Osteoblast (primary cell): ENCODE data around the gene SORCS1. TPM values are rescaled to one million over a fixed set of nuclear protein-coding genes. Genes with fewer than 3 reads are reported as not detected.

Source experiments
- DNase-seq: peaks from one replicate; pipeline ENCODE4 v3.0.0; 2011; ENCODE audit warnings: low spot score, mixed read lengths; ENCODE audit not compliant: insufficient read length; ENCODE audit errors: missing footprints
- H2AFZ ChIP-seq: 2 replicates; pipeline ENCODE4 v1.6.0; 2011; ENCODE audit warnings: mild to moderate bottlenecking, low read length
- H3K27ac ChIP-seq: 2 replicates; pipeline ENCODE4 v1.5.1; 2011; ENCODE audit warnings: mild to moderate bottlenecking, low read depth, low read length, moderate library complexity
- H3K27me3 ChIP-seq: 2 replicates; pipeline ENCODE4 v1.6.0; 2012; ENCODE audit warnings: mild to moderate bottlenecking, control low read depth, inconsistent platforms, low read length, moderate library complexity; ENCODE audit not compliant: insufficient read depth
- H3K36me3 ChIP-seq: 2 replicates; pipeline ENCODE4 v1.5.1; 2011; ENCODE audit warnings: mild to moderate bottlenecking, low read length, control low read depth, moderate library complexity; ENCODE audit not compliant: insufficient read depth
- H3K4me1 ChIP-seq: 2 replicates; pipeline ENCODE4 v1.5.1; 2011; ENCODE audit warnings: mild to moderate bottlenecking, low read length, control low read depth, moderate library complexity; ENCODE audit not compliant: insufficient read depth
- H3K4me2 ChIP-seq: 2 replicates; pipeline ENCODE4 v1.6.0; 2011; ENCODE audit warnings: mild to moderate bottlenecking, low read length; ENCODE audit not compliant: insufficient read depth
- H3K4me3 ChIP-seq: fragments of 200-600 bp; sonication (generic); 3 replicates; pipeline ENCODE4 v1.5.1; 2012; ENCODE audit warnings: mild to moderate bottlenecking, low read length, inconsistent platforms; ENCODE audit not compliant: insufficient read depth
- H3K79me2 ChIP-seq: 2 replicates; pipeline ENCODE4 v1.6.0; 2012; ENCODE audit warnings: mild to moderate bottlenecking, low read length, control low read depth, inconsistent platforms; ENCODE audit not compliant: insufficient read depth
- H3K9me3 ChIP-seq: 2 replicates; pipeline ENCODE4 v1.5.1; 2011; ENCODE audit warnings: low read depth, low read length, control low read depth
- H4K20me1 ChIP-seq: 2 replicates; pipeline ENCODE4 v1.6.0; 2012; ENCODE audit warnings: mild to moderate bottlenecking, low read length, control low read depth; ENCODE audit not compliant: insufficient read depth
- CTCF ChIP-seq: IDR thresholded peaks from 2 replicates; pipeline ENCODE4 v1.5.1; 2011; ENCODE audit warnings: mild to moderate bottlenecking, low read depth, low read length, moderate library complexity; ENCODE audit errors: extremely low read depth
- total RNA-seq: library from RNA; depleted of rRNA; stranded (reverse); fragments of >200 nt; gene quantifications from 2 replicates; pipeline ENCODE4 v1.2.3, GENCODE V29; 2012

SORCS1 gene
- total RNA-seq, 1 donor, result not detected

DNA sequence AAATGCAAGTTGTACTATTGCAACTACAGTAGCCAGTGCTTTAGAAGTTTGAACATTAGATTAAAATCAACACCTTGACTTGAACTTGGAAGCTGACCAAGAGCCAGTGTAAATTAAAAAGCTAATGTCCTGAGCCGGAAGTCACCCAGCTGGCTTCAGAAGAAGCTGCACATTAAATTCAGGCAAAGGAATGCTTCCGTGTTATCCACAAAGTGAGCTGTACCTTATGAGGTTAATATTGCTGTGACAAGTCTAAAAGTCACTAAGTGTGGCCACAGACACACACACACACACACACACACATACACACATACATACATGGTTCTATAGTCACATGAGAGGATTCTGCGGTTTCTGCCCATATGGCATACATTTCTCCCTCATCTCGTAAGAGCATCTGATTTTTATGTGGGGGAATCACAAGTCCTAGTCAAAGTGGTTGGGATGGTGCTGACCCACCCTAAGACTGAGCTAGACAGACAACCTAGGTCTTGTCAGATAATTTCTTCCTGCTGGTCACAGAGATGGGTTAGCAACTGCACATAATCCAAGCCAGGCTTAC is 612.9 kb downstream of the SORCS1 start:
- H3K79me2 ChIP-seq, result no peaks in the 10 kb centered on the region
- H3K4me3 ChIP-seq, result no peak overlapping the region
- H3K36me3 ChIP-seq, result no peaks in the 10 kb centered on the region
- no peaks in the 10 kb centered on the region for H3K27me3 ChIP-seq
- H3K4me2 ChIP-seq, result no peak overlapping the region
- no peak overlapping the region for H3K27ac ChIP-seq
- H2AFZ ChIP-seq, result no peak overlapping the region
- TF ChIP-seq CTCF, result no peak
- H3K4me1 ChIP-seq, result no peaks in the 10 kb centered on the region
- H4K20me1 ChIP-seq, result no peaks in the 10 kb centered on the region
- peaks cover 3% of the 10 kb centered on the region for H3K9me3 ChIP-seq
- no peak for DNase-seq

- no peak for DNase-seq
- Histone ChIP-seq H4K20me1 (no peaks in the 10 kb centered on the region), H2AFZ (no peak overlapping the region), H3K79me2 (no peaks in the 10 kb centered on the region), H3K36me3 (no peaks in the 10 kb centered on the region), H3K27me3 (no peaks in the 10 kb centered on the region), H3K4me1 (no peaks in the 10 kb centered on the region), H3K4me2 (no peak overlapping the region), H3K27ac (no peak overlapping the region), H3K9me3 (peaks cover 3% of the 10 kb centered on the region), H3K4me3 (no peak overlapping the region)
- no peak for TF ChIP-seq CTCF
Measured at GRCh38 chr10:106548832-106549231, 615.7 kb downstream of the SORCS1 start.

DNA sequence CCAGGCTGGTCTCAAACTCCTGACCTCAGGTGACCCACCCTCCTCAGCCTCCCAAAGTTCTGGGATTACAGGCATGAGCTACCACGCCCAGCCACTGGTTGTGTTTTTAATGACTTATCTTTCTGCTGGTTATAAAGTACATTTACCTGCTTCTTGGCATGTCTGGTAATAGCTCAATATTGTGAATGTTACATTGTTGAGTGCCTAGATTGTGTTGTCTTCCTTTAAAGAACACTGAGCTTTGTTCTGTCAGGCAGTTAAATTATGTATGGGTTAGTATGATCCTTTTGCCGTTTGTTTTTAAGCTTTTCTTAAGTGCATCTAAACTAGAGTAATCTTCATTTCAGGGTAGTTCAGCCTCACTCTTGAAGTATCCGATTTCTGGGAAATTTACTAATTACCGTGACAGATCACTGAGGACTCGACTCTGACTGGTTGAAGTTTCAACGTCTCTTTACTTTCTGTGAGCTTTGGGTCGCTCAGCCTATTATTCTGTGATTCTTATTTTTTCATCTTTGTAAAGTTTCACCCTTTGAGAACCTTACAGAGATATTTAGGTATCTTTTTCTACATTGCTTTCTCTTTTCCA is 617.4 kb downstream of the SORCS1 start:
- no peak overlapping the region for H3K4me2 ChIP-seq
- no peaks in the 10 kb centered on the region for H3K79me2 ChIP-seq
- H3K27ac ChIP-seq, result no peak overlapping the region
- no peak overlapping the region for H3K4me3 ChIP-seq
- no peak for DNase-seq
- H3K4me1 ChIP-seq, result no peaks in the 10 kb centered on the region
- no peaks in the 10 kb centered on the region for H4K20me1 ChIP-seq
- H3K36me3 ChIP-seq, result no peaks in the 10 kb centered on the region
- no peak overlapping the region for H2AFZ ChIP-seq
- no peak for TF ChIP-seq CTCF
- peaks cover 3% of the 10 kb centered on the region for H3K9me3 ChIP-seq
- no peaks in the 10 kb centered on the region for H3K27me3 ChIP-seq

DNA sequence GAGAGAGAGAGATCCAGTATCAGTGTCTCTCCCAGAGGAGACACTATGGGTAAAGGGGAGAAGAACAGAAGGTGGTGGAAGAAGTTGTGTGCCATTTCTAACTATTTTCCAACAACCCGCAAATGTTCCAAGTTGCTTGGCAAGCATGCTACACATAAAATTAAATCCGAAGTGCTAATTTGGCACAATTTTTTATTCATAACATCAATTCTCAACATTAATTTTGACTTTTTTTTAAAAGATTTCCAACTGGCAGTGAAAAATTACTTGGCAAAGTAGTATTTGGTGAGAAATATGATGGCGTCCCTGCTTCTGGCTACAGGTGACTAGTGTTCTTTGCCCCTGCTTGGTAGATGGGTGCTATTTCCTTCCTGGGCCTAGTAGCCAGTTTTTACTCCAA is 622.0 kb downstream of the SORCS1 start:
- H2AFZ ChIP-seq, result no peak overlapping the region
- no peak overlapping the region for H3K4me2 ChIP-seq
- no peaks in the 10 kb centered on the region for H3K79me2 ChIP-seq
- no peaks in the 10 kb centered on the region for H3K27me3 ChIP-seq
- no peak overlapping the region for H3K4me3 ChIP-seq
- H3K36me3 ChIP-seq, result no peaks in the 10 kb centered on the region
- no peaks in the 10 kb centered on the region for H4K20me1 ChIP-seq
- H3K4me1 ChIP-seq, result no peaks in the 10 kb centered on the region
- H3K9me3 ChIP-seq, result no peaks in the 10 kb centered on the region
- DNase-seq, result no peak
- TF ChIP-seq CTCF, result no peak
- H3K27ac ChIP-seq, result no peak overlapping the region
